GF-D8 (cell line): Measurements from ENCODE around the gene ENOPH1.
A peak's percentile ranks its signal among the peaks of the same experiment; 100 is the strongest.
"Not testable (repeated sequence)": the region's sequence is repeated elsewhere in the genome, so short reads cannot be mapped to it uniquely, and the experiment has no call there.

Source experiments
- DNase-seq: peaks from one replicate; lab custom pipeline; 2025; lab: John Stamatoyannopoulos, UW

ENOPH1 gene

DNA sequence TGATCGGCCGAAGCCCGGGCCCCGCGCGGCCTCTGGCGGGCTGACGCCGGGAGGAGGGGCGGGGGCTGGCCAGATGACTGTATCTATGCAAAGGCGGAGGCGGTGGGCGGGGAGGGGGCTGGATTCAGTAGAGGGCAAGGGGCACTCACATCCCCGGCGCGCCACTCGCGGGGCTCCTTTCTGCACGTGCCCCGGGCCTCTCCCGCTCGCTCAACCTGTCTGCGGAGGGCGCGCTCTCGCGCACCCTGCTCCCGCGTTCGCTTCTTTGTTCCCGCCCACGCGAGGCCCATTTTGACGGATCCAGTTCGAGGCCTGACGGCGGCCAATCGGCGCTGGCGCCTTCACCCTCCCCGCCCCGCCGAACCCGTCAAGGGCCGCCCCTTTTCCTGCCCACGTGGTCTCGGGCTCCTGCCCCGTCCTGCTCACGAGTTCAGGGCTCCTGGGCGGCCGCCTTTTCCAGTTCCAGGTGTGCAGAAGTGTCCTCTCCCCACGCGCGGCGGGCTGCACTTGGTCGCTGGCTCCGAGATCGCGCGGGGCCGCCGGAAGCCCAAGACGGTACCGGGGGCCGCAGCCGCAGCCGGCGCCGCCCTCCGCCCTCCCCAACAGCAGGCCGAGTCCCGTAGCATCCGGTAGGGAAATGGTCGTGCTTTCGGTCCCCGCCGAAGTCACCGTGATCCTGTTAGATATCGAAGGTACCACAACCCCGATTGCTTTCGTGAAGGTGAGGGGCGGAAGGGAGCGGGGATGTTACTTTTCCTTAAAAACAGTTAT is at the start of gene ENOPH1, which contains the start of gene HNRNPDL:
Gene ENOPH1, plus strand, starts transcription at position 398 of the 771 bp plus-strand sequence. Its CDS starts 240 bp downstream, at position 638.
Gene HNRNPDL, minus strand, starts transcription at position 270 of the 771 bp plus-strand sequence. CDS start 772 bp downstream, outside the sequence.
- DNase-seq = peak; percentile 82

GRCh38 chr4:82380831-82381230 is 49.6 kb upstream of the ENOPH1 start:
- no peak for DNase-seq

GRCh38 chr4:82381235-82381634 is 49.2 kb upstream of the ENOPH1 start:
- DNase-seq = no peak

- DNase-seq = no peak
Observed at GRCh38 chr4:82381661-82382296, 48.6 kb upstream of the ENOPH1 start.

DNA sequence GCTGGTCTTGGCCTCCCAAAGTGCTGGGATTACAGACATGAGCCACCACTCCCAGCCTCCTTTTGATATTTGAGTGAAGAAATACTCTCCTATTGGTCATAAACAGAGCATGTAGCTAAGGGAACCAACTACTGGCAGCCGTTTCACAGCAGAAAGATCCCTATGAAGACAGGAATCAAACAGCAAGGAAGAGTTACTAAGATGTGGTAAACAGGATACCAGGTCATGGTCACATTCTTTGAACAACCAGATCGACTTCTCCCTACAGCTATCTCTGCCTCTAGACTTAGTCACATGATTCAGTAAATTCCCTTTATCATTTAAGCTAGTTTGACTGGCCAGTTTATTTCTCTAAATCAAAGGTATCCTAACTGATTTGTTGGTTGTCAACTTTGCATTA is 47.6 kb upstream of the ENOPH1 start:
- no peak for DNase-seq

DNA sequence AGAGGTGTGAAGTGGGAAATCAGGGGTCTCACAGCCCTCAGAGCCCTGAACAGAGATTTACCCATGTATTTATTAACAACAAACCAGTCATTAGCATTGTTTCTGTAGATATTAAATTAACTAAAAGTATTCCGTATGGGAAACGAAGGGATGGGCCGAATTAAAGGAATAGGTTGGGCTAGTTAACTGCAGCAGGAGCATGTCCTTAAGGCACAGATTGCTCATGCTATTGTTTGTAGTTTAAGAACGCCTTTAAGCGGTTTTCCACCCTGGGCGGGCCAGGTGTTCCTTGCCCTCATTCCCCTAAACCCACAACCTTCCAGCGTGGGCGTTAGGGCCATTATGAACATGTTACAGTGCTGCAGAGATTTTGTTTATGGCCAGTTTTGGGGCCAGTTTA is 44.1 kb upstream of the ENOPH1 start:
- DNase-seq = not testable (repeated sequence)

DNA sequence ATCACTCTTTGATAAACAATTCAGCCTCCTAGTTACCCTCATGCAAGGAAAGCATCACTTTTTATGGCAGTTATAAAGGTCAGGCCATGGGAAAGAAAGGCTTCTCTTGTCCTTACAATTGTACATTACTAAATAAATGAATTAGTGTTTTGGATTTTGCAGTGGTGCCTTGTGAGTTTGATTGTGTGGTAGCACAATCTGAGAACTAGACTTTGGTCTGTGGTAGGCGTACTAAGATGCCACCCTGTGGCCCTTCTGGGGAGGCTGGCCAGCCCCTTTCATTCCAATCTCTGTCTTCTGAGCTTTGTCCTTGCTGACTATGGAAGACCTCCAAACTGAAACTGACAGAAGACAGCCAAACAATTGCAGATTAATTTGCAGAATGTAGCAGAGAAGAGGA is 42.0 kb upstream of the ENOPH1 start:
- DNase-seq = no peak

- DNase-seq = not testable (repeated sequence)
Observed at GRCh38 chr4:82390061-82390460, 40.3 kb upstream of the ENOPH1 start.

GRCh38 chr4:82394896-82395295 is 35.5 kb upstream of the ENOPH1 start:
- DNase-seq = no peak

- DNase-seq = no peak
Observed at GRCh38 chr4:82397527-82397926, 32.9 kb upstream of the ENOPH1 start.

DNA sequence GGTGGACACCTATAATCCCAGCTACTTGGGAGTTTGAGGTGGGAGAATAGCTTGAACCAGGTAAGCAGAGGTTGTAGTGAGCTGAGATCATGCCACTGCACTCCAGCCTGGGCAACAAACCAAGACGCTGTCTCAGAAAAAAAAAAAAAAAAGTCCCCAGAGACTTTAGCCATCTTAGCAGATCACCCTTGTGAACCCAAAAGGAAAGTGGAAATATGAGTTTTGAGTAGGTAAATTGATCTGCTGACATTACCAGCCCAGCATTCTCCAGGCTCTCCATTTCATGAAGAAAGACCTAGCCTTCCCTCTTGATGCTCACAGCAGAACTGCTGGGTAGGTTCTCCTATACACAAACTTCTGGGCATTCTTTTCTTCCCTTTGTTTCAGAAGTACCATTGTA is 32.1 kb upstream of the ENOPH1 start:
- no peak for DNase-seq

- no peak for DNase-seq
Observed at GRCh38 chr4:82401600-82401999, 28.8 kb upstream of the ENOPH1 start.

DNA sequence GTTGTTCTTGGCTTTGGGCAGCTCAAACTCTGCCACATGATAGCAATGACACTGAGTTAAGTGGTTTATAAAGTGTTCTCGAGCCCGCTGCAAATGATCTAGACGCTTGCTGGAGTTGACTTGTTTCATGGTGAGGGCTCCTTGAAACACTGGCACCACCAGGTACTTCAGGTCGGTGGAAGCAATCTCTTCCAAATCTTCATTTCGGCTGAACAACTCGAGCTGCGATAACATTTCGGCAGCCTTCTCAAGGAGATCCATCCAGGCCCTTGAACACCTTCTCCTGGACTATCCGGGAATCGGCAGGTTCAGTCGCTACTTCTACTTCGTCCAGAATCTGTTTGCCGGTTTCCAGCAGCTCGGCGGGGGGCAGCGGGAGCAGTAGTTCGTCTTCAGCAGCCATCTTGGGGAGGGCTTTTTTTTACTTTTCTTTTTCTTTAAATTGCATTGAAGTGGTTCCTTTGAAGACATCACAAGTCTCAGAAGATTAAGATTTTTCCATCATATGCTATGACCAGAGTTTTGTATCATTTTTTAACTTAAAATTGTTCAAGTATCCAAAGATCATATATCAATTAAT is 28.1 kb upstream of the ENOPH1 start:
- no peak for DNase-seq

DNA sequence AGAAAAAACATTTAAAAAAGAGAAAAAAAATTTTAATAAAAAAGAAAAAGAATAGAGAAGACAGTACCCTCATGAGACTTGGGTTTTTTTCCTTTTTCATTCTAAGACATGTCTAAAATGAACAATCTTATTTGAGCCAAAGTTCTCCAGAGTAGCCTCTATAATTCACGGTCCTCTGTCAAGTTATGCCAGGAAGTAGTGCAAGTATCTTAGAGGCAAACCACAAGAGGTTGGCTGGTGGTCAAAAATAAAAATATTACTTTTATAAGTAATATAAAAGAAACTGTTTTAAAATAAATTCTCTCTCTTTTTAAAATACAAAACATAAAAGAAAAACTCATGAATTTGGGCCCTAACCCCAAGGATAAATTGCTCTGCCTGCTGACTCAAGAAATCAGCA is 26.7 kb upstream of the ENOPH1 start:
- no peak for DNase-seq

GRCh38 chr4:82415061-82415460 is 15.3 kb upstream of the ENOPH1 start:
- not testable (repeated sequence) for DNase-seq

DNA sequence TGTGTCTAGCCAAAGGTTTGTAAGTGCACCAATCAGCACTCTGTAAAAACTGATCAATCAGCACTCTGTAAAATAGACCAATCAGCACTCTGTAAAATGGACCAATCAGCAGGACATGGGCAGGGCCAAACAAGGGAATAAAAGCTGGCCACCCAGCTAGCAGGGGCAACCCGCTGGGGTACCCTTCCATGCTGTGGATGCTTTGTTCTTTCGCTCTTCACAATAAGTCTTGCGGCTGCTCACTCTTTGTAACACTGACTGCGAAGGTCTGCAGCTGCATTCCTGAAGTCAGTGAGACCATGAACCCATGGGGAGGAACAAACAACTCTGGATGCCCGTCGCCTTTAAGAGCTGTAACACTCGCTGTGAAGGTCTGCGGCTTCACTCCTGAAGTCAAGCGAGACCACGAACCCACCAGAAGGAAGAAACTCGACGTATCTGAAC is 14.4 kb upstream of the ENOPH1 start:
- DNase-seq = no peak

DNA sequence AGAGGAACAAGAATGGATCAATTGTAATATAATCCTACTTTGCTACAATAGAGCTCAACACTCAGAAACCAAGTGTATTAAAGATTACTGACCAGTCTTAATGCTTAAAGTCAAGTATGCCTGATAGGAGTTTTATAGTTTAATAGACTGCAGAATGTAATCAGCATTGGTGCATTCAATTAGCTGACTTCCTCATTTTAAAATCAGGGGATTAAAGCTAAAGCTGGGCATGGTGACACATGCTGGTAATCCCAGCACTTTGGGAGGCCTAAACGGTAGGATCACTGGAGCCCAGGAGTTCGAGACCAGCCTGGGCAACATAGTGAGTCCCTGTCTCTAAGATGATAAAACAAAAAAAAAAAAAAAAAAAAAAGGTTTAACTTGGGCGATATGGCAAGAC is 10.9 kb upstream of the ENOPH1 start:
- DNase-seq = no peak

DNA sequence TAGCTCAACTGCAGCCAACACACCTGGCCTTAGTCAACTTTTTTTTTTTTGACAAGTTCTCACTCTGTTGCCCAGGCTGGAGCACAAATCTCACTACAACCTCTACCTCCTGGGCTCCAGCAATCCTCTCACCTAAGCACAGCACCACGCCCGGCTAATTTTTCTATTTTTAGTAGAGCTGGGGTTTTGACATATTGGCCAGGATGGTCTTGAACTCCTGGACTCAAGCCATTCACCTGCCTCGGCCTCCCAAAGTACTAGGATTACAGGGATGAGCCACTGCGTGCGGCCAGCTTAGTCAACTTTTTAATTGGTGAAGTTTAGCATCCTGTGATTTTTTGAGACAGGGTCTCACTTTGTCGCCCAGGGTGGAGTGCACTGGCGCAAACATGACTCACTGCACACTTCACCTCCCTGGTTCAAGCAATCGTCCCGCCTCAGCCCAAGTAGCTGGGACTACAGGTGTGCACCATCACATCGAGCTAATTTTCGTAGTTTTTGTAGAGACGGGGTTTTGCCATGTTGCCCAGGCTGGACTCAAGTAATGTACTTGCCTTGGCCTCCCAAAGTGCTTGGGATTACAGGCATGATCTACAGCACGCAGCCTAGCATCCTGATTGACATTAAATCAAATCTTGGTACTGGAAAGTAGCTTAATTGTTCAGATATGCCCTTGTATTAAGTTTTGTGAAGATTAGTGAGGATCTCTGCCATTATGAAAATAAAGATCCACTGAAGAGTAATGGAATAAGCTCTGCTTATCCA is 8.4 kb upstream of the ENOPH1 start:
- no peak for DNase-seq

- DNase-seq = no peak
Observed at GRCh38 chr4:82422616-82423015, 7.8 kb upstream of the ENOPH1 start.

- DNase-seq = no peak
Observed at GRCh38 chr4:82423245-82424054, 6.9 kb upstream of the ENOPH1 start.

- no peak for DNase-seq
Observed at GRCh38 chr4:82425478-82425877, 4.9 kb upstream of the ENOPH1 start.
